GM19372 (cell line): ENCODE measurements around the gene TEX52.

Experiments used
- ATAC-seq: cut with Tn5 transposase; IDR thresholded peaks from one replicate; pipeline ENCODE4 v1.9.1; 2021; ENCODE audit warnings: mild to moderate bottlenecking, low read depth, moderate library complexity; ENCODE audit not compliant: unreplicated experiment

TEX52 gene

DNA sequence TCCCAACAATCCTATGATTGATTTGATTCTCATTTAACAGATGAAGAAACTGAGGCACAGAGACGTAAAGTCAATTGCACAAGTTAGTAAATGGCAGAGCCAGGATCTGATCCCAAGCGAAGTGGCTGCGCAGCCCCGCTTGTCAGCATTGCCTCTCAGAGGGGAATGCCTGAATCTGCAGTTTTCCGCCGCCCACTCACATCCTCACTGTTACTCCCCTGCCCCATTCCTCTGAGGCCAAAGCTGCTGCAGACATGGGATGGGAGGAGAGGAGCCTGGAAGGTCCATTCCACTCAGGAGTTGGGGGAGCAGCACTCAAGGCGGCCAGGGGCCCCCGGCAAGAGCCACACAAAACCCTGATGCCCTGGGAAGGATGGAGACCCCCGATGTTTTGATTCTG is 23.0 kb downstream of the TEX52 start:
- ATAC-seq: no peak

DNA sequence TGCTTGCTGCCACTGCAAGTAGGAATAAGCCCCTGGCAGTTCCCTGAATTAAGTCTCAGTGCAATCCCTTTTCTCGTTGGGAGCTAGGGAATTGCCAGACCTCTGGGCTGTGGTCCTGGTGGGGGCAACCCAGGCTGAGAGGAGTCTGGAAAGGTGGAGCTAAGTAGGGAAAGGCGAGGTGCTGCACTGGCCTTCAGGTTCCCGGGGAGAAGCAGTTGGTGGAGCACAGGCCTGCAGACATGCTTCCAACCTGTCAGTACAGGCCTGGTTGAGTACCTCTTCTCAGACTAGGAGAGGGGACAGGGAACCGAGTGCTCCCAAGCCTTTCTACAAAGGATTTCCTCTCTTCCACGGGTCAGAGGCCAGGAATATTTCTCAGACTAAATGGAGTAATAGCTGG is 23.5 kb downstream of the TEX52 start:
- ATAC-seq: no peak

- ATAC-seq: no peak
Measured at GRCh38 chr12:2832550-2833127, 24.2 kb downstream of the TEX52 start.

DNA sequence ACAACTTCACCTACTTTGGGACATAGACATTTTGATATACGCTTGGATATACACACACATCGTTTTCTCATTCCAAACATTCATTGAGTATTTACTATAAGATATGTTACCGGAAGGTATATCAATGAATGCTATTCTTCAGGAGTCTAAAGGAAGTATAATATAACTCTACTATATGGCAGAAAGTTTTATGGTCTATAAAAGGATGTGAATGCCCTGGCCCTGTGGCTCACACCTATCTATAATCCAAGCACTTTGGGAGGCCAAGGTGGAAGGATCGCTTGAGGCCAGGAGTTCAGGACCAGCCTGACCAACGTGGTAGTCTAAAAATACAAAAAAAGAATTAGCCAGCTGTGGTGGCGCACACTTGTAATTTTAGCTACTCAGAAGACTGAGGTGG is 27.6 kb downstream of the TEX52 start:
- no peak for ATAC-seq

DNA sequence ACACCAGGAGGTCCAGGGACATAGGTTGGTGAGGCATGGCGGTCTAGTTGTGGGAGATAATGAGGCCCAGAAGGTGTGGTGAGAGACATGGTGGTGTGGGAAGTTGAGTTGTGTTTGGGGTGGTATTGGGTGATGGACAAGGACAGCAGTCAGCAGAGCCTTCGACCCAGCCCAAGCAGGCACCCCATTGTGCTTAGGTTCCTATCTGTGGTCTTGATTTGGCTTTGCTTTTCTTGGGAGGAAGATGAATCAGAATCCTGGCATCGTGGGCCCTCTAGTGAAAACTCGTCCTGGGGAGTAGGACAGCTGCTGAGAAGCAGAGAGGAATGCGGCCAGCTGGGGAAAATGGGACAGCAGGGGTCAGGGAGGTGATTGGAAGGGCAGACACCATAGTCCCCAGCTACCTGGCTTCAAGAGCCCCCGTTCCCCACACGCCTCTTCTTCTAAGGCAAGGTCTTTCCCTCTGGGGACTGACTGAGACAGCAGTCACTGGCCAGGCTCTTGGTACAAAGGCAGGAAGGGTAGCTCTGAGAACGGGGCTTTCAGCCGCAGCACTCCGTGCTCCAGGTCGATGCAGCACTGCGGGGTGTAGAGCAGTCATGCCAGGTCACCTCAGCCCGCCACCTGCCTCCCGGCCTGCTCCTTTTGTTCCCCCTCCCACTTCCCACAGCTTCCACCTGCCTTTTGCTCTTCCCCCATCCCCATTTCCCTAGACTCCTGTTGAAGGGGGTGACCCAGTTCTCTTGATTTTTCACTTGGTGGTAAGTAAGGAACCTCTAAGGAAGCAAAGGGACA is 29.9 kb downstream of the TEX52 start:
- ATAC-seq: no peak

GRCh38 chr12:2826036-2826435 is 30.8 kb downstream of the TEX52 start:
- ATAC-seq: no peak

DNA sequence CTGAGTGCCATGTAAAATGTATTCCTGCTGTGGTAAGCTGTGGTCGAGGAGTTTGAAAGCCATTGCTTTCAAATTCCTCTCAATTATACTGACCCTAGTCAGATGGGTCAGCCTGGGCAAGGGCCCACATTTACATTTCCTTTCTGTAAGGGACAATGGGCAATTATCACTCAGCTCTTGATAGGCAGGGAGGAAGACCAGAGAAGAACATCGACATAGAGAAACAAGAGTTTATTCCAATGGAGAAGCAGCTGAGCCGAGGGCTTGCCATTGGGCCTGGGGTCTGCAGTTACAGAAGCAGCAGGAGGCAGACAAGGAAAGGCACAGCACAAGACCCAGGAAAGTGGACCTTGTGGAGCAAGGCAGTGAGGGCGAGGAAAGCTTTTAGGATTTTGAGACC is 31.7 kb downstream of the TEX52 start:
- no peak for ATAC-seq

DNA sequence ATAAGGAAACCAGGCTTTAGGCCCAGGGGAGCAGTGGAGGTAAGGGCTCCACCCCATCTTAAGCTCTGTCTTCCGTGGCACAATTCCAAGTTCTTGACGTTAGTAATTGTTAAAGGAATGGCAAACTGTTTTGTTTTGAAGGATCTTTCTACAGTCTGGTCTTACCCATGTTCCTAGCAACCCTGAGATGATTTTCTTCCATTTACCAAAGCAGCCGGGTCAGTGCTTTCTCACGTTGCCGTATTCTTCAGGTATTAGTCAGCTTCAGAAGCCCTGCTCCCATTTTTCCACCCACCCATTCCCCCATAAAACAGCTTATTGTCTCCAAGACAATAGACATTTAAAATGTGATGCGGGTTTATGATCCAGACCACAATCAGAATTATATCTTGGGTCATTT is 32.3 kb downstream of the TEX52 start:
- ATAC-seq: no peak

DNA sequence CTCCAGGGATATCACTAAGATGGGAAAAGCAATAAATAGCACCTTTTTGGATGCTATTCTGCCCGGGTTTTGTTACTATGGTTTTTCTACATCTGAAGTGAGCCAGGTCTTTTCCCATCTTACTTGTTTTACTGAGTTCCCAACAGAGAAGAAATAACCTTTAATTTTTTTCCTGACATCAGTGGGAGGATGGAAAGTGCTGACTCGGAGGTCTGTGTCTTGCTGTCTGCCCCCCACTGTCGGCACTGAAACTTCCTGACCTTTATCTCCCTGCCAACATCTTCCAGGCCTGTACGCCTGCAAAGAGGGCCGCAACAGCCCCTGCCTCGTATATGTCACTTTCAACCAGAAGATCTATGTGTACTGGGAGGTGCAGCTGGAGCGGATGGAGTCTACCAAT is 33.4 kb downstream of the TEX52 start:
- ATAC-seq: no peak

- no peak for ATAC-seq
Measured at GRCh38 chr12:2820432-2820831, 36.4 kb downstream of the TEX52 start.

GRCh38 chr12:2819810-2820209 is 37.0 kb downstream of the TEX52 start:
- no peak for ATAC-seq

DNA sequence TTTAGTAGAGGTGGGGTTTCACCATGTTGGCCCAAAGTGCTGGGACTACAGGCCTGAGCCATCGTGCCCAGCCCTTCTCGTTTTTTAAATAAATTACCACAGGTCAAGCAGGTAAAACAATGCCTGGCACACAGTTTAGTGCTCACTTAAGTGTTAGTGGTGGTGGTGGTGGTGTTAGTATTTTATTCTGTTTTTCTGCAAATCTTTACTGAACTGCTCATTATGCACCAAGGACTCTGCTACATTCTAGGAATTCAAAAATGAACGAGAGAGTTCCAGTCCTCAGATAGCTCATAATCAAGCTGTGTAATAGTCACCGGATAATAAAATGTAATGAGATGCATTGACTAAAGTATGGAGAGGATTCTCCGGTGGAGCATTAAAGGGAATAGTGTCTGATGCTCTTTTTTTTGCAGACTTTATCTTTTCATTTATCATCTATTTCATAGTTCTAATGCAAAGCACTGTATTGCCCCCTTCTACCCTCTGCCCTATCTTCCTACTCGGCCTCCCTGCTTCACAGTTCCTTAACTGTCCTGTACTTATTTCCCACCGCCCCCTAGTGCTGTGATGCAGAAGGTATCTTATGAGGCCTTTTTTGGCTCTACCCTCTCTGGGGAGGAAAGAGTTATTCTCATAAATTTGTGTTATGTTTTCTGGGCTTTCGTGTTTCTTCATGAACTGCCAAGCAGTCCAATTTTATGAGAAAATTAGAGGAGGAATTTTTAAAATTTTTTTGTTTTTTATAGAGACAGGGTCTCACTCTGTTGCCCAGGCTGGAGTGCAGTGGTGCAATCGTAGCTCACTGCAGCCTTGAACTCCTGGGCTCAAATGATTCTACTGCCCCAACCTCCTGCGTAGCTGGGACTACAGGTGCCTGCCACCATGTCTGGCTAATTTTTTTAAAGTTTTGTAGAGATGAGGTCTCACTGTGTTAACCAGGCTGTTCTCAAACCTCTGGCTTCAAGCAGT is 43.3 kb downstream of the TEX52 start:
- ATAC-seq: no peak

GRCh38 chr12:2812290-2813213 is 44.3 kb downstream of the TEX52 start, which contains the start of gene ITFG2:
Gene ITFG2, plus strand, starts transcription at chr12:2812668. Its CDS starts 93 bp downstream, at chr12:2812761.
- ATAC-seq: peak; percentile 88

GRCh38 chr12:2811801-2812200 is 45.0 kb downstream of the TEX52 start:
- ATAC-seq: no peak

DNA sequence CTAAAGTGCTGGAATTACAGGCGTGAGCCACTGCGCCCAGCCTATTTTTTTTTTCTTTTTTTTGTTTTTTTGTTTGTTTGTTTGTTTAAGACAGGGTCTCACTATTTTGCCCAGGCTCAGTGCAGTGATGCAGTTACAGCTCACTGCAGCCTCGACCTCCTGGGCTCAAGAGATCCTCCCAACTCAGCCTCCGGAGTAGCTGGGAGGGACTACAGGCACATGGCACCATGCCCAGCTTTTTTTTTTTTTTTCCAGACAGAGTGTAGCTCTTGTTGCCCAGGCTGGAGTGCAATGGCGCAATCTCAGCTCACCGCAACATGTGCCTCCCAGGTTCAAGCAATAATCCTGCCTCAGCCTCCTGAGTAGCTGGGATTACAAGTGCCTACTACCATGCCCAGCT is 50.1 kb downstream of the TEX52 start:
- ATAC-seq: no peak

GRCh38 chr12:2805143-2805520 is 51.7 kb downstream of the TEX52 start:
- ATAC-seq: no peak

DNA sequence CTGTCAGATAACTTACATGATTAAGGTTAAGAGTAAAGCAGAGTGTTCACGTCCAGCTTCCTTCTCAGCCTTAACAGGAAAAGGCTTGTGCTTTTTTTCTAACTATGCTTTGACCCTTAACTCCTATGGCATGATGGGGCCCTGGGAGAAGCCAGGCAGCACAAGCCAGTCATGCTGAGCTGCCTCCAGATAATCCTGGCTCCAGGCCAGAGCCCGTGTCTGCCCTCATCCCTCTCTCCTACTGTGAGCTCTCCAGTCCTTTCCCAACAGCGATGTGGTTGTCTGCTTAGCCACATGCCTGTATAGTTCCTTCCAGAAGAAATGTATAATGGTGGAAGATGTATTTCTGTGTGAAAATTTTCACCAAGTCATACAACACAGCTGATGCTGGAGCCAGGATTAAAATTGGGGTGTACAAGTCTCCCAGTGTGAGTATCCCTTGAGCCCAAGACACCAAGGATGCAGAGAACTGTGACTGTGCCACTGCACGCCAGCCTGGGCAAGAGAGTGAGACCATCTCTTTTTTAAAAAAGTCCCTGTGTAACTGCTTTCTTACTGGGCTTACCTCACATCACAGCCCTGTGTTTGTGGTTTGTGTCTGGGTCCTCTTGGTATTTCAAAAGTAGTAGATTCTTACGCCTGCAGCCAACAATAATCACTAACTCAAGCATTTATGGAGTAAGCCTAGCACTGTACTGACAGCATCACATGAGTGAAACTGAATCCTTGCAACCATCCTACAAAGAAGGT is 52.3 kb downstream of the TEX52 start:
- no peak for ATAC-seq

GRCh38 chr12:2803635-2804392 is 53.0 kb downstream of the TEX52 start:
- ATAC-seq: no peak
